Activated CD4-positive, alpha-beta memory T cell treated with anti-CD3 and anti-CD28 coated beads, Interleukin-2, amount 10 ng/mL, durations not matched to agents 7 days and 5 days (primary cell): ENCODE measurements around the gene UBFD1. TPM values are rescaled to one million over a fixed set of nuclear protein-coding genes. Genes with fewer than 3 reads are reported as not detected.
"Not testable (repeated sequence)": the region's sequence is repeated elsewhere in the genome, so short reads cannot be mapped to it uniquely, and the experiment has no call there.

ENCODE experiments used
- CTCF ChIA-PET: fragments of 350-600 bp; sonication (Branson Sonifier 250); formaldehyde crosslinking; loops from one replicate; lab custom pipeline; 2021; ENCODE audit warnings: antibody characterized with exemption, inconsistent platforms; lab: Charles Lee
- POLR2A ChIA-PET: fragments of 350-600 bp; sonication (Branson Sonifier 250); formaldehyde crosslinking; loops from one replicate; lab custom pipeline; 2021; ENCODE audit warnings: antibody characterized with exemption; lab: Charles Lee
- DNase-seq: peaks from one replicate; pipeline ENCODE4 v3.0.0-alpha.2; 2020
- H3K27ac Mint-ChIP-seq: one replicate; pipeline ENCODE4 v1.8.0; 2021; ENCODE audit warnings: mild to moderate bottlenecking, mixed read lengths
- H3K27me3 Mint-ChIP-seq: one replicate; pipeline ENCODE4 v1.8.0; 2021; ENCODE audit warnings: mixed read lengths
- H3K36me3 Mint-ChIP-seq: one replicate; pipeline ENCODE4 v1.8.0; 2021; ENCODE audit warnings: low read depth, mixed read lengths
- H3K4me1 Mint-ChIP-seq: one replicate; pipeline ENCODE4 v1.8.0; 2021; ENCODE audit warnings: mixed read lengths
- H3K4me3 Mint-ChIP-seq: one replicate; pipeline ENCODE4 v1.8.0; 2021; ENCODE audit warnings: mild to moderate bottlenecking, mixed read lengths
- H3K9me3 Mint-ChIP-seq: one replicate; pipeline ENCODE4 v1.8.0; 2021; ENCODE audit warnings: mixed read lengths
- total RNA-seq, 2 experiments: library from RNA; stranded (reverse); gene quantifications; one replicate each; pipeline ENCODE4 v1.2.3, GENCODE V29; 2021

Gene UBFD1
- total RNA-seq, 2 experiments from 2014 or later = 36.6 to 39.7 TPM

DNA sequence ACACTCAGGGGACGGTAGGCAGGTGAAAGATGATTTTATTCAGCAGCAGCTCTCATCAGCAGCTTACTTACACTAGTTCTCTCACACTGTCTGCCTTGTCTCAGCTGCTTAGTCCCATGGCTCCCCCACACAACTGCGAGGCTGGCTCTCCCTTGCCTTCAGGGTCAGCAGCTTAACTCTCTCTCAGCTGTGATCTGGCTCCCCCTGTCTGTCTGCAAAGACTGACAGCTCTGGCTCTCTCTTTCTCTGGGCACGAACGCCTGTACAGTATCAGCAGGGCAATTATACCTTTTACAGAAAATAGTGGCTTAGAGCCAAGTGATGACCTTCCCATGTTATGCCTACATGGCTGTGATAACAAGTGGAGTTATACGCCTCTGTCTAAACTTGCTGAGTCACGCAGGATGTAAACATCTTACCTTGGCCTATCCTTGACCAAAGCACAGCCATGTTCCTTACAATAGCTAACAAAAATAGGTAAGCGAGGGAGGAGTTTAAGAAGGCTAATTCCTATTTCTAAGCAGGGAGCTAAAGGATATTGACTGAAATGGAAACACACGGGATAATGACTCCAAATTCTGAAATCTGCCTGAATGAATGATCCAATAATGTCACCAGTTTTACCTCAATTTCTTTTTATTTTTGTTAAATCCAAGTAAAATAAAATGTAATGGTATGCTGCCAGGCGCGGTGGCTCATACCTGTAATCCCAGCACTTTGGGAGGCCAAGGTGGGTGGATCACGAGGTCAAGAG, 39.7 kb downstream of the UBFD1 start:
- Mint-ChIP-seq H3K36me3 (peaks cover 12% of the 10 kb centered on the region), H3K9me3 (no peaks in the 10 kb centered on the region), H3K27ac (no peak overlapping the region), H3K27me3 (no peaks in the 10 kb centered on the region), H3K4me1 (peaks cover 24% of the 10 kb centered on the region), H3K4me3 (no peak overlapping the region)
- CTCF ChIA-PET = interaction anchor here (0.7 to 1.8 kb wide), 11 partner anchors 9 to 162 kb away, joined by 3 to 12 read pairs (median 5); partner anchors contain the start of genes DCTN5, EARS2, GGA2 and PALB2
- peak; percentile 26 for DNase-seq
- POLR2A ChIA-PET = interaction anchor here (1.2 to 1.5 kb wide), 3 partner anchors 36 to 44 kb away, joined by 3 to 9 read pairs (median 5); partner anchors contain the start of genes DCTN5, EARS2, PALB2 and UBFD1

DNA sequence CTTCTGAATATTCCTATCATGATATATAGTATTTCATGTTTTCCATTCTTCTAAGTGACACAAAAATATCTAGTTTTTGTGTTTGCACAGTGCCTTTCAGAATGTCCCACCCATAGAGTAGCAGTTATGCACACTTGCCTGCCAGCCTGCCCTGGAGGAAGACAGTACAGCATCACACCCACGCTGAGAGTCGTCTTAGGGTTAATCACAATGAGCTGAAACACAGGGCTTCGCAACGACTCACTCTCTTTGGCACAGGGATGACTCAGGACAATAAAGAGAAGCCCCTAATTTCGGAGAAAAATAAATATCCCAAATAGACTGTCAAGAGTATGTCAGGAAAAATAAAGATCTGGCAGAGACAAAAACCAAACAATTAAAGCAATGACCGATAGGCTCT, 50.2 kb downstream of the UBFD1 start:
- Mint-ChIP-seq H3K27me3 (no peaks in the 10 kb centered on the region), H3K27ac (no peak overlapping the region), H3K9me3 (no peaks in the 10 kb centered on the region), H3K4me3 (no peak overlapping the region), H3K36me3 (peaks cover 10% of the 10 kb centered on the region), H3K4me1 (no peaks in the 10 kb centered on the region)
- POLR2A ChIA-PET = no interaction called here
- CTCF ChIA-PET = no interaction called here
- no peak for DNase-seq

DNA sequence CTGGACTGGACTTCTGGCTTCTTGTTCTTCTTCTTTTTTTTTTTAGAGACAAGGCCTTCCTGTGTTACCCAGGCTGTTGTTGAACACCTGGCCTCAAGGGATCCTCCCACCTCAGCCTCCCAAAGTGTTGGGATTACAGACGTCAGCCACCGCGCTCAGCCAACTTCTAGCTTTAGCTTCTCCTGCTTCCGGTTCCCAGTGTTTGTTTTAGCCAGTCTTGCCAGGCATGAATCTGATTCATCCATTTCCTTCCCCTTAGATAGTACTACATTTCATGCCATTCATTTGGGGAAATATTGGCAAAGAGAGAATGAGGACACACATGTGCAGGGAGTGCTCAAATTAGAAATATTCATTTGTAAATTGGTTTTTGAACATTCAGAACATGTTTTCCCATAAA, 50.7 kb downstream of the UBFD1 start:
- no peak overlapping the region for H3K27ac Mint-ChIP-seq
- no peaks in the 10 kb centered on the region for H3K27me3 Mint-ChIP-seq
- no peak for DNase-seq
- ChIA-PET POLR2A (no interaction called here), CTCF (no interaction called here)
- no peaks in the 10 kb centered on the region for H3K4me1 Mint-ChIP-seq
- H3K4me3 Mint-ChIP-seq = no peak overlapping the region
- no peaks in the 10 kb centered on the region for H3K9me3 Mint-ChIP-seq
- peaks cover 10% of the 10 kb centered on the region for H3K36me3 Mint-ChIP-seq

DNA sequence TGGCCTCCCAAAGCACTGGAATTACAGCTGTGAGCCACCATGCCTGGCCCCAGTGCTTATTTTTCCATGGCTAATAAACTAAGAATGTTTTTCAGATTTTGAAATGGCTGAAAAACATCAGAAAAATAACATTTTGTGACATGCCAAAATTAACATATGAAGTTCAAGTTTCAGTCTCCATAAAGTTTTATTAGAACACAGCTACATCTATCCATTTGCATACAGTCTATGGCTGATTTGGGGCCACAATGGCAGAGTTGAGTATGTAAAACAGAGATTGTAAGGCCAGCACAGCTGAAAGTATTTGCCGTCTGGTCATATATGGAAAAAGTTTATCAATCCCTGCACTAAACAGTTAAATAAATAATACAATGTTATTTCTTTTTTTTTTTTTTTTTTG, 52.4 kb downstream of the UBFD1 start:
- Mint-ChIP-seq H3K9me3 (no peaks in the 10 kb centered on the region), H3K27me3 (no peaks in the 10 kb centered on the region), H3K27ac (no peak overlapping the region), H3K4me1 (no peaks in the 10 kb centered on the region), H3K36me3 (peaks cover 8% of the 10 kb centered on the region), H3K4me3 (no peak overlapping the region)
- ChIA-PET CTCF (interaction anchor here (0.9 kb wide), 1 partner anchor 11 kb away, joined by 5 read pairs; no protein-coding TSS in a partner anchor), POLR2A (no interaction called here)
- DNase-seq = no peak

DNA sequence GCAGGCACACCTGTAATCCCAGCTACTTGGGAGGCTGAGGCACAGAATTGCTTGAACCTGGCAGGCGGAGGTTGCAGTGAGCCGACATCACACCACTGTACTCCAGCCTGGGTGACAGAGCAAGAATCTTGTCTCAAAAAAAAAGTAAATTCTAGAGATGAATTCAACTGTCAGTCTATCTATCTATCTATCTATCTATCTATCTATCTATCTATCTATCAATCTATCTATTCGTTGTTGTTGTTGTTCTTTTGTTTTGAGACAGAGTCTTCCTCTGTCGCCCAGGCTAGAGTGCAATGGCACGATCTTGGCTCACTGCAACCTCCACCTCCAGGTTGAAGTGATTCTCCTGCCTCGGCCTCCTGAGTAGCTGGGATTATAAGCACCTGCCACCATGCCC, 53.4 kb downstream of the UBFD1 start:
- H3K4me1 Mint-ChIP-seq, H3K36me3 Mint-ChIP-seq, H3K27ac Mint-ChIP-seq, H3K4me3 Mint-ChIP-seq, DNase-seq, H3K27me3 Mint-ChIP-seq, CTCF ChIA-PET, H3K9me3 Mint-ChIP-seq, POLR2A ChIA-PET: not testable (repeated sequence)

DNA sequence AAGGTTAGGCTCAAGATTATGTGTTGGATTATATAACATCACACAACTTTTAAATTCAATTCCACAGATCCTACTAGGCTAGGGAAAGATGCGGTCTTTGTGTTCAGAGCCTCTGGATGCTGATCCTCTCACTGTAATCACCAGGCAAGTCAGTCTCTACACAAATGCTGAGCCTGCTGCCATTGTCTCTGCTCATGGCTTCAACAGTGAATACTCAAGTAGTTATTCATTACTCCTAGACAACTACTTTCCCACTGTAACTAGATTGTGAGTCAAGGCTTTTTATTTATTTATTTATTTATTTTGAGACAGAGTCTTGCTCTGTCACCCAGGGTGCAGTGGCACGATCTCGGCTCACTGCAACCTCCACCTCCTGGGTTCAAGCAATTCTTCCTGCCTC, 54.4 kb downstream of the UBFD1 start:
- Mint-ChIP-seq H3K27me3 (no peaks in the 10 kb centered on the region), H3K27ac (no peak overlapping the region), H3K9me3 (no peaks in the 10 kb centered on the region), H3K36me3 (peaks cover 16% of the 10 kb centered on the region), H3K4me1 (no peaks in the 10 kb centered on the region), H3K4me3 (no peak overlapping the region)
- POLR2A ChIA-PET = no interaction called here
- DNase-seq = no peak
- CTCF ChIA-PET = no interaction called here

DNA sequence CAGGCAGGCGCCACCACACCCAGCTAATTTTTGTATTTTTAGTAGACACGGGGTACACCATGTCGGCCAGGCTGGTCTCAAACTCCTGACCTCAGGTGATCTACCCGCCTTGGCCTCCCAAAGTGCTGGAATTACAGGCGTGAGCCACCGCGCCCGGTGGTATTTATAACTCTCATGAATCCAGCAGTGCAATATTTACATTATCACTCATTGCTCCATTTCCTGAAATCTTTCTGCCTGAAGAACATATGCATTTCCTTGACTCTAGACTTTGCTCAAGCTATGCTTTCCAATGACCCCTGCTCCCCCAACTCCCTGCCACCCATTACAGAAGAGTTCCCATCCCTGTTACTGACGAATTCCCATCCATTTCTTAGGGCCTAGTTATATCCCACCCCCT, 58.3 kb downstream of the UBFD1 start:
- Mint-ChIP-seq H3K36me3 (peaks cover 35% of the 10 kb centered on the region), H3K27ac (no peak overlapping the region), H3K4me1 (no peaks in the 10 kb centered on the region), H3K9me3 (no peaks in the 10 kb centered on the region), H3K27me3 (no peaks in the 10 kb centered on the region), H3K4me3 (no peak overlapping the region)
- no peak for DNase-seq
- POLR2A ChIA-PET = no interaction called here
- CTCF ChIA-PET = no interaction called here

Other genes starting within 250 kb of the UBFD1 start
- 10 to 100 TPM; 18.0 to 19.0 TPM for gene COG7, start 104.5 kb upstream of the UBFD1 start, total RNA-seq
- 10 to 100 TPM; 95.3 to 97.8 TPM for gene GGA2, start 47.2 kb upstream of the UBFD1 start, total RNA-seq
- 10 to 100 TPM in 1 of 2 experiments, 1 to 10 TPM in 1; 9.3 to 11.0 TPM for gene EARS2, start 377 bp upstream of the UBFD1 start, total RNA-seq
- 10 to 100 TPM; 79.8 to 81.1 TPM for gene NDUFAB1, start 38.6 kb downstream of the UBFD1 start, total RNA-seq
- gene PALB2, start 83.6 kb downstream of the UBFD1 start, total RNA-seq = 10 to 100 TPM; 16.8 to 17.0 TPM
- 10 to 100 TPM; 64.9 to 68.8 TPM for gene DCTN5, start 83.7 kb downstream of the UBFD1 start, total RNA-seq
- gene PLK1, start 121.2 kb downstream of the UBFD1 start, total RNA-seq = 100 to 1,000 TPM; 102 to 104 TPM
- not detected for gene ERN2, start 155.5 kb downstream of the UBFD1 start, total RNA-seq
- not detected for gene CHP2, start 197.3 kb downstream of the UBFD1 start, total RNA-seq